Measurements from ENCODE around the gene CLDN19.
"Not testable (repeated sequence)": the region's sequence is repeated elsewhere in the genome, so short reads cannot be mapped to it uniquely, and the experiment has no call there.

The CLDN19 gene

GRCh38 chr1:42713293-42713692 is 26.7 kb downstream of the CLDN19 start:
- Histone ChIP-seq H3K9me3 (ENCODE audit: insufficient read depth, low read depth, low read length) (peaks cover 20% of the 10 kb centered on the region; the same call in 1 of the 2 replicates), H3K27me3 (ENCODE audit: insufficient read depth, low read length, poor library complexity, severe bottlenecking) (no peaks in the 10 kb centered on the region), H2AFZ (ENCODE audit: low read length) (no peak overlapping the region), H3K36me3 (ENCODE audit: insufficient read depth, low read length) (peaks cover 62% of the 10 kb centered on the region; the same call in 1 of the 2 replicates), H3K4me2 (ENCODE audit: low read depth, low read length, poor library complexity, severe bottlenecking) (no peak overlapping the region), H4K20me1 (ENCODE audit: insufficient read depth, low read length, poor library complexity, severe bottlenecking) (no peaks in the 10 kb centered on the region), H3K9ac (ENCODE audit: low read depth, low read length, poor library complexity, severe bottlenecking) (no peak overlapping the region), H3K4me1 (ENCODE audit: insufficient read depth, low read length, poor library complexity, severe bottlenecking) (no peaks in the 10 kb centered on the region), H3K9me2 (replicated peaks; ENCODE audit: low read depth, low read length) (no peaks in the 10 kb centered on the region), H3K4me3 (ENCODE audit: low read length, poor library complexity, severe bottlenecking) (no peak overlapping the region), H3K79me2 (ENCODE audit: insufficient read depth, low read length) (peaks cover 16% of the 10 kb centered on the region; the same call in 1 of the 2 replicates), H3F3A (ENCODE audit: low read depth) (no peaks in the 10 kb centered on the region)
- TF ChIP-seq EZH2phosphoT487 (IDR thresholded peaks at IDR 0.05; ENCODE audit: borderline replicate concordance): no peak
- no peak for TF ChIP-seq CTCF (conservative IDR thresholded peaks at IDR 0.05; ENCODE audit: low read length)

GRCh38 chr1:42712808-42713207 is 27.2 kb downstream of the CLDN19 start:
- not testable (repeated sequence) for H3K27me3 ChIP-seq (ENCODE audit: insufficient read depth, low read length, poor library complexity, severe bottlenecking); H3F3A ChIP-seq (ENCODE audit: low read depth); H3K4me3 ChIP-seq (ENCODE audit: low read length, poor library complexity, severe bottlenecking); H3K4me2 ChIP-seq (ENCODE audit: low read depth, low read length, poor library complexity, severe bottlenecking); H3K9ac ChIP-seq (ENCODE audit: low read depth, low read length, poor library complexity, severe bottlenecking); H2AFZ ChIP-seq (ENCODE audit: low read length); H3K4me1 ChIP-seq (ENCODE audit: insufficient read depth, low read length, poor library complexity, severe bottlenecking); H3K9me2 ChIP-seq (replicated peaks; ENCODE audit: low read depth, low read length); H4K20me1 ChIP-seq (ENCODE audit: insufficient read depth, low read length, poor library complexity, severe bottlenecking)
- Histone ChIP-seq H3K36me3 (ENCODE audit: insufficient read depth, low read length) (peaks cover 64% of the 10 kb centered on the region; the same call in 1 of the 2 replicates), H3K79me2 (ENCODE audit: insufficient read depth, low read length) (peaks cover 16% of the 10 kb centered on the region; the same call in 1 of the 2 replicates), H3K9me3 (ENCODE audit: insufficient read depth, low read depth, low read length) (peaks cover 20% of the 10 kb centered on the region; the same call in 1 of the 2 replicates)

- H2AFZ ChIP-seq (ENCODE audit: low read length): no peak overlapping the region
- 0 out of 2 replicates have a peak, but pooled peaks cover 2% of the 10 kb centered on the region for H3F3A ChIP-seq (ENCODE audit: low read depth)
- no peak overlapping the region for H3K4me2 ChIP-seq (ENCODE audit: low read depth, low read length, poor library complexity, severe bottlenecking)
- peaks cover 16% of the 10 kb centered on the region; the same call in 1 of the 2 replicates for H3K79me2 ChIP-seq (ENCODE audit: insufficient read depth, low read length)
- no peaks in the 10 kb centered on the region for H3K9me2 ChIP-seq (replicated peaks; ENCODE audit: low read depth, low read length)
- H3K9ac ChIP-seq (ENCODE audit: low read depth, low read length, poor library complexity, severe bottlenecking): no peak overlapping the region
- H3K27me3 ChIP-seq (ENCODE audit: insufficient read depth, low read length, poor library complexity, severe bottlenecking): no peaks in the 10 kb centered on the region
- H3K9me3 ChIP-seq (ENCODE audit: insufficient read depth, low read depth, low read length): no peaks in the 10 kb centered on the region
- peaks cover 93% of the 10 kb centered on the region for H3K36me3 ChIP-seq (ENCODE audit: insufficient read depth, low read length)
- H3K4me1 ChIP-seq (ENCODE audit: insufficient read depth, low read length, poor library complexity, severe bottlenecking): no peaks in the 10 kb centered on the region
- TF ChIP-seq CTCF (conservative IDR thresholded peaks at IDR 0.05; ENCODE audit: low read length) (no peak), EZH2phosphoT487 (IDR thresholded peaks at IDR 0.05; ENCODE audit: borderline replicate concordance) (no peak)
- peaks cover 39% of the 10 kb centered on the region for H4K20me1 ChIP-seq (ENCODE audit: insufficient read depth, low read length, poor library complexity, severe bottlenecking)
- H3K4me3 ChIP-seq (ENCODE audit: low read length, poor library complexity, severe bottlenecking): no peak overlapping the region
These were observed 36.1 kb downstream of the CLDN19 start for GRCh38 chr1:42703888-42704464.

- Histone ChIP-seq H3K9ac (ENCODE audit: low read depth, low read length, poor library complexity, severe bottlenecking) (no peak overlapping the region), H3K27me3 (ENCODE audit: insufficient read depth, low read length, poor library complexity, severe bottlenecking) (no peaks in the 10 kb centered on the region), H3K9me2 (replicated peaks; ENCODE audit: low read depth, low read length) (no peaks in the 10 kb centered on the region), H3K4me2 (ENCODE audit: low read depth, low read length, poor library complexity, severe bottlenecking) (no peak overlapping the region), H2AFZ (ENCODE audit: low read length) (no peak overlapping the region), H3K4me1 (ENCODE audit: insufficient read depth, low read length, poor library complexity, severe bottlenecking) (no peaks in the 10 kb centered on the region), H3K4me3 (ENCODE audit: low read length, poor library complexity, severe bottlenecking) (no peak overlapping the region), H3K36me3 (ENCODE audit: insufficient read depth, low read length) (peaks cover 99% of the 10 kb centered on the region), H3K9me3 (ENCODE audit: insufficient read depth, low read depth, low read length) (no peaks in the 10 kb centered on the region), H3F3A (ENCODE audit: low read depth) (0 out of 2 replicates have a peak, but pooled peaks cover 2% of the 10 kb centered on the region), H4K20me1 (ENCODE audit: insufficient read depth, low read length, poor library complexity, severe bottlenecking) (peaks cover 75% of the 10 kb centered on the region), H3K79me2 (ENCODE audit: insufficient read depth, low read length) (peaks cover 50% of the 10 kb centered on the region)
- TF ChIP-seq EZH2phosphoT487 (IDR thresholded peaks at IDR 0.05; ENCODE audit: borderline replicate concordance): no peak
These were observed 40.0 kb downstream of the CLDN19 start for GRCh38 chr1:42700006-42700405.
